ENCODE results near the gene MEPE.

Gene MEPE

DNA sequence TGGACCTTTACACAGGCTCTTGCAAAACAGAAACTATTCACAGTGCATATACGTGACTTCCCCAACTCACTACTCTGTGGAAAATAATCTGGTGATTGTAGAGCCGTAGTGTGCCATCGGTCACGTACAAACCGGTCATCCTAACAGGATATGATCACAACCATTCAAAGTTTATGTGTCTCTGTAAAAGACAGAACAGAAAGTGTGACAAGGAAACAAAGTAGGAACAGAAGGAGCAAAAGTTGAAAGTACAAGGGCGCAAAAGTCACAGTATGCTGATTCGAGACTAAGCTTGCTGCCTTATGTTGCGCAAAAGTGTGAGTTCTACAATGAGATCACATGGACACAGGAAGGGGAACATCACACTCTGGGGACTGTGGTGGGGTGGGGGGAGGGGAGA is 18.6 kb downstream of the MEPE start:
- DNase-seq (ENCODE audit: low read depth): no peak
- no peak overlapping the region for H3K4me3 ChIP-seq (ENCODE audit: low read depth, low read length)

DNA sequence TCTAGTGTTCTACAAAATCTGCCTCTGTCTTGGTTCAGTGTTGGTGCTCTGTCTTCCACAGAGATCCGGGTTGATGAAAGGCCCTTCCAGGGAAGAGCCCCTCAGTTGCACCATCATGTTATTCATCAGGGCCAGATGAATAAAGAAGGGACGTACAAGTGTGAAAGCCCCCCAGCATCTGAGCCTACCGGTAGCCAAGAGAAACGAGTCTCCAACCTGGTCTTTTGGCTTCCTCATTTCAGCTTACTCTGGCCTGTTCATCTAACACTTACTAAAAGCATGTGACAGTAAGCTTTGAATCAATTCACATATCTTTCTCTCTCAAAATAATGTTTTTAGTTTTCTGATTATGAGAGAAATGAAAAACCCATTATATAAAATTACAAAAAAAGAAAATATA is 19.2 kb downstream of the MEPE start:
- no peak for DNase-seq (ENCODE audit: low read depth)
- TF ChIP-seq, protein P1, sequence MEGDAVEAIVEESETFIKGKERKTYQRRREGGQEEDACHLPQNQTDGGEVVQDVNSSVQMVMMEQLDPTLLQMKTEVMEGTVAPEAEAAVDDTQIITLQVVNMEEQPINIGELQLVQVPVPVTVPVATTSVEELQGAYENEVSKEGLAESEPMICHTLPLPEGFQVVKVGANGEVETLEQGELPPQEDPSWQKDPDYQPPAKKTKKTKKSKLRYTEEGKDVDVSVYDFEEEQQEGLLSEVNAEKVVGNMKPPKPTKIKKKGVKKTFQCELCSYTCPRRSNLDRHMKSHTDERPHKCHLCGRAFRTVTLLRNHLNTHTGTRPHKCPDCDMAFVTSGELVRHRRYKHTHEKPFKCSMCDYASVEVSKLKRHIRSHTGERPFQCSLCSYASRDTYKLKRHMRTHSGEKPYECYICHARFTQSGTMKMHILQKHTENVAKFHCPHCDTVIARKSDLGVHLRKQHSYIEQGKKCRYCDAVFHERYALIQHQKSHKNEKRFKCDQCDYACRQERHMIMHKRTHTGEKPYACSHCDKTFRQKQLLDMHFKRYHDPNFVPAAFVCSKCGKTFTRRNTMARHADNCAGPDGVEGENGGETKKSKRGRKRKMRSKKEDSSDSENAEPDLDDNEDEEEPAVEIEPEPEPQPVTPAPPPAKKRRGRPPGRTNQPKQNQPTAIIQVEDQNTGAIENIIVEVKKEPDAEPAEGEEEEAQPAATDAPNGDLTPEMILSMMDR (conservative IDR thresholded peaks at IDR 0.05; ENCODE audit: low read depth, low read length): no peak
- no peak overlapping the region for H3K4me3 ChIP-seq (ENCODE audit: low read depth, low read length)

More for the DNA sequence above, 18.6 kb downstream of the MEPE start:
- TF ChIP-seq, protein P1 (conservative IDR thresholded peaks at IDR 0.05; ENCODE audit: low read depth, low read length): no peak

DNA sequence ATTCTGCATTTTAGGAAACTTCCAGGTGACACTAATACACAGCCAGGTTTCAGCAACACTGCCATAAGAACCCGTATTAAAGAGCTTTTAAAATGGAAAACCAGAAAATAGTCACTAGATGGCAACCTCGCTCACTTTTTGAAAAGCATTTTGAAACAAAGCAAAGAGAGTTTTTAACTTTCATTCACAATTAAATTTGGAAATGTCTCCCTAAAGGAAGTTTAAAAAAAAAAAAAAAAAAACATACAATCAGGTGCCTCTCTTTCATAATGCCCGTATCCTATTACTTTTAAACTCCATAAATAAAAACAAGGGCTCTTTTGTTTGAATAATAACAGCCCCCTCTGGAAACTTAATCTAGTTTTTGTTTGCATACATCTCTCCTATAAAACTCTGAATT is 20.3 kb downstream of the MEPE start:
- no peak overlapping the region for H3K4me3 ChIP-seq (ENCODE audit: low read depth, low read length)
- DNase-seq (ENCODE audit: low read depth): peak; percentile 79
- TF ChIP-seq, protein P1 (conservative IDR thresholded peaks at IDR 0.05; ENCODE audit: low read depth, low read length): peak; percentile 55

DNA sequence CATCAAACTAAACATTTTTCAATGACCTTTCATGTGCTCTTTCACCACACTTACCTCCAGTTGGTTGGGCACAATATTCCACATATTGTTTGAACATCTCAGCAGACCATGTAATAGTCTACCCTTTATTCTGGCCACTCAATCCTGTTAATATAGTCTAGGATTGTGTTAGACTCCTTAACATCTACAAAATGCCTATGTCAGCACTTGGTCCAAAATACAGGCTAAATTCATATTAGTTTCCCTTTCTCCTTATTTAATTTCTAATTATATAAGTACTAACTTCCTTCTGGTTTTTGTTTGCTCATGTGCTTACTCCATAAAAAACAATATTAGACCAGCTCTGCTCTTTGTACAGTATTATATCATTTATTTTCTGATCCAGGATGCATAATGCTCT is 21.1 kb downstream of the MEPE start:
- no peak overlapping the region for H3K4me3 ChIP-seq (ENCODE audit: low read depth, low read length)
- TF ChIP-seq, protein P1 (conservative IDR thresholded peaks at IDR 0.05; ENCODE audit: low read depth, low read length): no peak
- DNase-seq (ENCODE audit: low read depth): no peak

DNA sequence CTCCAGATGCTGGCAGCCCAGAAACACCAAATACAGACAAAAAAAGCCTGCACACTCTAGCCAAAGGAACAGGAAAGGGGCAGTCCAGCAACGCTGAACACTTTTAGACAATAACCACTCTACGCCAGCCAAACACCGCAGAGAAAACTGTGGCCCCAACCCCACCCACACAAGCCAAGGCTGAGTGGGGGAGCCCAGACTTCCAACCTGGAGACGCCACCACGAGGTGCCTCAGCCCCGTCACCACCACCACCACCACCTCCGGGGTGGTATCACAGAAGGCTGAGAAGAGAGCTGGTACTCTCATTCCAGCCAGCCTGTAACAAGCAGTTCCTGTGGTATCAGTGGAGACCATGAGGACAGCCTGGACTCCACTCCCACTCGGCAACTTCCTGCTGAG is 22.8 kb downstream of the MEPE start:
- no peak overlapping the region for H3K4me3 ChIP-seq (ENCODE audit: low read depth, low read length)
- TF ChIP-seq, protein P1 (conservative IDR thresholded peaks at IDR 0.05; ENCODE audit: low read depth, low read length): no peak
- DNase-seq (ENCODE audit: low read depth): no peak

DNA sequence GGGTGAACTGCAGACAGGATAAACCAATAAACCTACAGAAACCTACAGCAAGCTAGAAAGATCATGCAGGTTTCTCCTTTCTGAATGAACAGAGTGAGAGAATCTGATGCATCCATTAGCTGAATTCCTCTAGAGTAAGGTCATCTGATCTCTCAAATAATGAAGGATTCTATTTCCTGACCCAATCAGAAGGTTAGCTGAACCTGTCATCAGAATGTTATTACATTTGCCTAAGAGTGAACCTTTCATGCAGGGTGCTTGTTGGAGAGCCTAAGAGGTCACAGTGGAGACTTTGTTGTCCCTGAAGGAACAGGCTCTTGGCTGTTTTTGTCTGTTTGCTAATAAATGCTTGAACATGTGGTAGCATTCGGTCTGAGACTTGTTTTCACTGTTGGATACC is 24.0 kb downstream of the MEPE start:
- DNase-seq (ENCODE audit: low read depth): peak; percentile 36
- TF ChIP-seq, protein P1 (conservative IDR thresholded peaks at IDR 0.05; ENCODE audit: low read depth, low read length): no peak

DNA sequence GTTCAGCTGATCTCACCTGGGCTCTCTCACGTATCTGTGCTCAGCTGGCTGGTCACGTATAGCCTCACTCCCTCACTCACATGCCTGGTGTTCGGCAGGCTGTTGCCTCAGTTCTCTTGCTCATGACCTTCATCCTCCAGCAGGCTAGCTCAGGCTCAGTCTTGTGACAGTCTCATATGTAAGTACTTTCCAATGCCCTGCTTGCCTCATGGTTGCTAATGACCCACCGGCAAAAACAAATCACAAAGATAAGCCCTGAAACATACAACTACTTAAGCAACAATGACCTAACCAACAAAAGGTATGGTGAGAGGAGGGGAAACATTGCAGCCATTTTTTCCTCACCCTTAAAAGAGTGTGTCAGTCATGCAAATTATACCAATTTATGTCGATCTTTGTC is 25.0 kb downstream of the MEPE start:
- TF ChIP-seq, protein P1 (conservative IDR thresholded peaks at IDR 0.05; ENCODE audit: low read depth, low read length): no peak

More for the DNA sequence above, 24.0 kb downstream of the MEPE start:
- H3K4me3 ChIP-seq (ENCODE audit: low read depth, low read length): no peak overlapping the region

More for the DNA sequence above, 25.0 kb downstream of the MEPE start:
- no peak for DNase-seq (ENCODE audit: low read depth)
- H3K4me3 ChIP-seq (ENCODE audit: low read depth, low read length): no peak overlapping the region
